IPS-11a (cell line): ENCODE results near the gene CIB4.

Source experiments
- H3K4me3 ChIP-seq: one replicate; pipeline ENCODE4 v1.5.1; 2013; ENCODE audit warnings: low read depth, low read length, control low read depth

The CIB4 gene

DNA sequence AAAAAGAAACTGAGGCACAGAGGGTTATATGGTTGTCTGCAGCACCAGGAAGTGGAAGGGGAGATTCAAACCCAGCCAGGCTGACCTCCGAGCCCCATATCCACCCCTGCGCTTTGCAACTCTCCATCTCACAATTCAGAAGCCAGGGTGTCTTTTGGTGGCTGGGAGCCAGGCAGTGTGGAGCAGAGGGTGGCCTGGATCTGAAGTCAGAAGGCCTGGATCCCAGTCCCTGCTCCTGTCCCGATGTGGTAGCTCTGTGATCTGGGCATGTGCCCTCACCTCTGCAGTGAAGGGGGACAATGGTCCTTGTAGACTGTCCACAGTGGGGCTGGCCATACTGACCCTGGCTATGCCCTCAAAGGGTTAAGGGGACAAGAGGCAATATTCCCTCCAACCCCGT, 57.0 kb downstream of the CIB4 start:
- no peak overlapping the region for H3K4me3 ChIP-seq

GRCh38 chr2:26583381-26583911, 57.7 kb downstream of the CIB4 start:
- H3K4me3 ChIP-seq = no peak overlapping the region

DNA sequence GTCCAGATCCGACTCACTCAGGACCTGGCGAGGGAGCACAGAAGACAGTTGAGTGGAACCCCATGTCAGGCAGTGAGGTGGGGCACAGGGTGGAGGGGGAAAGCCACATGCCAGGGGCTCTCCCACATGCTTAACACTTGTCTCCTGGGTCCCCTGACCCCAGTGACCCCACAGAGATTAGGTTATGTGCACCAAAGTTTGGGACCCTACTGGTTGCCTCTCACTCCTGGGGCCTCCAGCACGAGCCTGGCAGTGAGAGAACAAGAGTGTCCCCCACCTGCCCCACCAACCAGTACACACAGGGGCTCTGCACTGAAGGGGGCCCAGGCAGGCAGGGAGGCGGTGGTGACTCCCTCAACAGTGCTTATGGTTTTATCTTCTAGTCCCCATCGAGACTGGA, 58.3 kb downstream of the CIB4 start:
- H3K4me3 ChIP-seq = no peak overlapping the region

GRCh38 chr2:26581991-26582842, 58.9 kb downstream of the CIB4 start:
- H3K4me3 ChIP-seq = no peak overlapping the region

DNA sequence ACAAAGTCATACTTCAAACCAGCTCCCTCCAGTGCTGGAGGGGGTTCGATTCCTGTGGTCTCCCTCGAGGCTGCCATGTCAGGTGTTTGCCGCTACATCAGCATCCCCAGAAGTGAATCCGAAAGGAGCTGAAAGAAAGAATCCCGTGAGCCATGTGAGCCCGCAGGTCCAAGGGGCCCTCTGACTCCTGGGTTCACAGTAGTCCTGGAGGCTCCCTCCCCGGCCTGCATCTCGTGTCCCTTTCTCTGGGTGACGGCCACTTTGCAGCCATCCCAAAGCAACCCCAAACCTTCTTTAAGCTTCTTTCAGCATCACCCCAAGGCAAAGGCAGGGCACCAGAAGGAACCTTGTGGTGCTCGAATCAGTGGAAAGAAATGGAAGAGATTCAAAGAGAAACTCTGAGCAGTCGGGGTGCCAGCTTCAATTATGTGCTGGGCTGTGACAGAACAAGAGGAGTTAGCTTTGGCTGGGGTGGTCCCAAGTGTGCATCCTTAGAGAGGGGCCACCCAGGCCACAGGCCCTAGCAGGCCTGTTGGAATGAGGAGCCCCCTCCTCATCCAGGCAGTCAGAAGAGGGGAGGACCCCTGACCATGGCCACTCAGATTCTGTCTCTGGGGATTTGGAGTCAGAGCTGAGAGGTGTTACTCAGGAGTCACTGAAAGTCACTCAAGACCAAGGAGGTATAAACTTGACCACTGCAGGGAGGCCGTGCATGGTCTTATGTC, 59.7 kb downstream of the CIB4 start:
- H3K4me3 ChIP-seq = no peak overlapping the region

DNA sequence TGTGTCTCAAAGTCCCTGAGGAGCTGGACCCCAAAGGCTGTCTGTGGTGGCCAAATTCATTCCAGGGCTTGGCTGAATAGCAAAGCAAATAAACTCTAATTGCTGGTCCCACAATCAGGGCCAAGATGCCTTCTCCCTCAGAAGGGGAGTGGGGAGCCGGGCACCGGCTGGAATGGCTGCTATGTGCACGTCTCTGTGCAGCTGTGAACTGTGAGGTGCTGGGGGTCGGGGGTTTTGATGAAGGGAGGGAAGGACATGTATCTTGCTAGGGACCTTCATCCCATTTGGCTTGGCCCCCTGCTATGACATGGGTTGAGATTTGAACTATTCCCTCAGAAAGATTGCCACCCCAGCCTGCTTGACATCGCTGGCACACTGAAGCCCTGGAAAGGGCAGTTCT, 60.4 kb downstream of the CIB4 start:
- no peak overlapping the region for H3K4me3 ChIP-seq

DNA sequence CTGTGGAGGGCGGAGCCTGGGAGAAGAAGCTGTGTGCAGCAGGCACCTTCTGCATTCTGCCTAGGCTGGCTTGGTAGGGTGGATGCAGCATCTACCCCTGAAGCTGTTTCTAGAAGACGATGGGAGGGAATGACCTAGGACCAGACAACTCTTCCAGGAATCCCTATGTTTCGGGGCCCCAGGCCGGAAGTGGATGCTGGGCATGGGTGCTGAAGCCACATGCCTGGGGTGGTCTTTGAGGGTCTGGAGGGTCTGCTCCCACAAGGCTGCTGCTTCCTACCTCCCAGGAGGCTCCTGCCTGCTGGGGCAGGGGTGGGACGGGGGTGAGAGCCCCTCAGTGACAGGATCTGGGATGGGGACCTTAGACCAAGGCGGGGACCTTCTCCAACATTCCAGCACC, 61.0 kb downstream of the CIB4 start:
- no peak overlapping the region for H3K4me3 ChIP-seq

DNA sequence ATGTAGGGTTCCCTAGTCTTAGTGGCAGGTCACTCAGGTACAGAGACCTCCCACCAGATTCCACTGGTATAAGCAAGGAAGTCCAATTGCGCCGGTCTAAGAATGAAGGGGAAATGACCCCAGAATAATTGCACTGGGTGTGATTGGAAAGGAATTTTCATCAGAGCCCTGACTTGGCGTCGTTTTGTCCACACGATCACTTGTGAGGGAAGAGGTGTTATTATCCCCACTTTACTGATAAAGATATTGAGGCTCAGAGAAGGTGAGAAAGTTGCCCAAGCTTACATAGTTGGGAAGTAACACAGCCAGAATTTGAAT, 61.5 kb downstream of the CIB4 start:
- H3K4me3 ChIP-seq = no peak overlapping the region

DNA sequence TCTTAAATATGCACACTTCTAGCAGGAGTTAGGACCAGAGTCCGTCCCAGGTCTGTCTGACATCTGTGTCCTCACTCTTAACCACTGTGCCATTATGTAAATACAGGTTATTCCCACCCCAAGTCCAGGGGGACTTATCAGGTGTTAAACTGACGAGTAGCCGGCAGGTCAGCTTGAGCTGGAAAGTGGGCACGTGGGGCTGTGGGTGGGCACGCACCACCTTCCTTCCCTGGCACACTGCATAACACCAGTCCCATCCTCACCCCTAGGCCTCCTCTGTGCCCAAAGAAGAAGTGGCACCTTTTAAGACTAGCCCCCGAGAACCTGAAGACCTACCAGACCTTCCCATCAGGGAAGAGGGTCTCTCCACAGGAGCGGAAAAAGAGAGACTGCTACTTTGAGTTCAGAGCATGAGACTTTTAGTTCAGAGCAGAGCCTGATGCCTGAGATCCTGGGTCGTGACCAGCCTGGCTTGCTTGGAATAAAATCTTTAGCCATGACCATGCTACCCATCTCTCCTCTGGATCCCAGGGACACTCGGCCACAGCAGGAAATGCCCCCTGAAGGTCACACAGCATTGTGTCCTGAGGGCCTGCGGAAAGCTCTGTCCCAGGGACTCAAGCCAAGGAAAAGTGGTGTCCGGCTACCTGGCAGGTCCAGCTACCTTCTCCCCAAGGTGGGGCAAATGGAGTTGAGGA, 62.0 kb downstream of the CIB4 start:
- no peak overlapping the region for H3K4me3 ChIP-seq

- H3K4me3 ChIP-seq = no peak overlapping the region
Observed at GRCh38 chr2:26578581-26578980, 62.6 kb downstream of the CIB4 start.

GRCh38 chr2:26578113-26578458, 63.1 kb downstream of the CIB4 start:
- H3K4me3 ChIP-seq = no peak overlapping the region

DNA sequence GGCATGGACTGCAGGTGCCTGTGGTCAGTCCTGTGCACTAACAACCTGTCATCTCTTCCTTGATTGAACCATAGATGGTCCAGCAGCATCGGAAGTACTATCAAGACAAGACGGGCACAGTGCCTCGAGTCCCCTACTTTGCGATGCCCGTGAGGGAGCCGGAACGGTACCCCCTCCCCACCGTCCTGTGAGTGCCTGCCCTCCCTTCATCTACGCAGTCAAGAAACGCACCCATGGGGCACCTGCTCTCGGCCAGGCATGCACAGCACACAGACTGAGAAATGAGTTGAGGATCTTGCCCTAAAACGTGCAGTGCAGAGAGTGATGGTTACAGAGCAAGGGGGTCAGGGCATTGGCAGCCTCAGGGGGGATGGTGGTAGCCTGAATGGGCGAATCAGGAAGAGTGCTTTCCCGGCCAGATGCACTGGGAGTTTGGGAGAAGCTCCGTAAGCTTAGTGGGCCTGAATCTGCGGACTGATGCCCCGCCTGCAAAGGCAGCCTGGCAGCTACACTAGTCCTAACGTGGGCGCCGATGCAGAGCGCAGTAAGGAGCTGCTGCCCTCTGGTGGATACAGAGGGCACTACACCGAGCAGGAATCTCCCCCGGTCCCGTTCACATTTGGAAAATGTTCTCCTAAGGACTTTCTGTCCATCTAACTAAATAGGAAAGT, 63.6 kb downstream of the CIB4 start:
- H3K4me3 ChIP-seq = no peak overlapping the region

- no peak overlapping the region for H3K4me3 ChIP-seq
Observed at GRCh38 chr2:26576565-26577441, 64.4 kb downstream of the CIB4 start.

- no peak overlapping the region for H3K4me3 ChIP-seq
Observed at GRCh38 chr2:26575836-26576564, 65.2 kb downstream of the CIB4 start.

DNA sequence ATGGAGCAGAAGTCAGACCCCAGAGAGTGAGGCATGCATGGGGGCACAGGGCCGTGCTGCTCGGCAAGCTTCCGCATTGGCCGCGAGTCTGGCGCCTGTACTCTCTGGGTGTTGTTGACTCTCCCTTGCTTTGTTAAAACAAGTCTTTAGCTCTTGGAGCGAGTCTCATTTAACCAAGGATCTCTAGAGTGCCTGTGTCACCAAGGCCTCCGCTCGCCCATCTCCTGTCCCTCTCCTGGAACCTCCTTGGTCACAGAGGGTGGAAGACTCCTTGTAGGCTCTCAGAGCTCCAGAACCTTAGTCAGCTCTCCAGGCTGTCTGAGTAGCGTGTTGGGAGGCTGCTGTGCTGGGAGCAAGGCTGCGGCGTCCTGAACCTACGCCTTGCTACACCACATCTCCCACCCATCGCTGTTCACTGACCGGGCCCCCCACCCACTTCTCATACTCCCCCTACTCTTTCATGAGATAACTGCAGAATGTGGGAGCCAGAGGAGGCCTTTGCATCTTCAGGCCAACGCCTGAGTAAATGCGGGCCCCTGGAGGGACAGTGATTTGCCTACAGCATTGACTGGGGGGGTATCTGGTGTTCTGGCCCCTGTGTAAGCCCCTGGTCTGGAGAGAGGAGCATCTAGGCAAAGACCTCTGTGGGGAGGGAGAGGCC, 66.1 kb downstream of the CIB4 start:
- H3K4me3 ChIP-seq = no peak overlapping the region

- no peak overlapping the region for H3K4me3 ChIP-seq
Observed at GRCh38 chr2:26574066-26574899, 66.9 kb downstream of the CIB4 start.

DNA sequence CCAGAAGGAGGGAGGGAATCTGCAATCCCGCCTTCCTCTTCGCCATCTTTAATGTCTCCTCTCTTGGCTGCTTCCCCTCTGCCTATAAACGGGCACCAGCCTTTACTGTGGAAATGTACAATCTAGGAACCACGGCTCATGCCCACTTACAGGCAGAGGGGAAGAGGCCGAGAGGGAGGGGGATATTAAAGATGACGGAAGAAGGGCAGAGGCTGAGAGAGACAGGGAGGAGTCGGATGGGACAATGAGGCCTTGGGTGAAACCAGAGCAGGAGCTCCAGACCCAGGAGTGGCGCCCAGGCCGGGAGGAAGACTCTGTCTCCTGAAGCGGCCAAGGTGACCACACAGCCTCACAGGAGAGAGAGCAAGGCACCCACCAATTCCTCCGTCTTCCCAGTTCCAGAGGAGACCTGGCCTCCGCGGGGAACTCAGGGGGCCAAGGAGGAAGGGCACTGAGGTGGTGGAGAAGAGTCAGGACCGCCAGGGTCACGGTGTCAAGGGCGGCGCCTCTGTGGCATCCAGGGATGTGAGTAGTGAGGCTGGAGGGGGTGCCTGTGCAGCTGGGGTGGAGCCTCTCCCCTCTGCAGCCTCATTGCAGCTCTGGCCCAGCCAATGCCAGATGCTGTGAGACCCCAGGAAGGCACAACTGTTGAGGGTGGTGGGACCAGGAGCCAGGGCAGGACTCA, 67.8 kb downstream of the CIB4 start:
- H3K4me3 ChIP-seq = no peak overlapping the region

- no peak overlapping the region for H3K4me3 ChIP-seq
Observed at GRCh38 chr2:26572591-26572990, 68.6 kb downstream of the CIB4 start.
